ENCODE results near the gene SPRYD4.
"Not testable (repeated sequence)": the region's sequence is repeated elsewhere in the genome, so short reads cannot be mapped to it uniquely, and the experiment has no call there.

Gene SPRYD4

GRCh38 chr12:56514014-56514318 is 45.6 kb downstream of the SPRYD4 start:
- H3K4me2 ChIP-seq (ENCODE audit: insufficient read depth, low read length, poor library complexity, severe bottlenecking); H3K18ac ChIP-seq (ENCODE audit: low read length); H3K9ac ChIP-seq (ENCODE audit: low read depth, low read length, poor library complexity); H4K91ac ChIP-seq (ENCODE audit: low read depth, low read length, poor library complexity); H3K23ac ChIP-seq (ENCODE audit: low read depth, low read length, poor library complexity); H3K9me3 ChIP-seq (replicated peaks in 1 of 2; ENCODE audit: control insufficient read depth in 2 of 2, insufficient read depth in 1 of 2, low read depth in 1 of 2, low read length in 2 of 2); H2AK5ac ChIP-seq (ENCODE audit: low read depth, low read length); H3K14ac ChIP-seq (ENCODE audit: low read length); H3K27ac ChIP-seq (replicated peaks; ENCODE audit: low read length); H3K4me1 ChIP-seq (ENCODE audit: control insufficient read depth in 2 of 2, insufficient read depth in 1 of 2, low read depth in 1 of 2, low read length in 2 of 2); H3K36me3 ChIP-seq (replicated peaks in 1 of 2; ENCODE audit: control insufficient read depth in 2 of 2, insufficient read depth in 2 of 2, low read length in 2 of 2); H3K4ac ChIP-seq (ENCODE audit: low read length); H2BK5ac ChIP-seq (ENCODE audit: low read length); H2BK15ac ChIP-seq (ENCODE audit: low read length); H4K8ac ChIP-seq (ENCODE audit: low read depth, low read length); H3K79me1 ChIP-seq (ENCODE audit: low read depth, low read length); H2BK120ac ChIP-seq (ENCODE audit: low read depth, low read length); H2BK12ac ChIP-seq (ENCODE audit: low read length); H2AFZ ChIP-seq (ENCODE audit: low read length); H3K4me3 ChIP-seq (ENCODE audit: low read length in 2 of 2); DNase-seq (ENCODE audit: low spot score); H3K27me3 ChIP-seq (ENCODE audit: control insufficient read depth in 3 of 3, insufficient read depth in 3 of 3, low read depth in 1 of 3, low read length in 3 of 3): not testable (repeated sequence)
- WGBS, 2 donors (ENCODE audit: extremely low coverage in 2 of 2, insufficient read length in 2 of 2, insufficient replicate concordance in 1 of 2) = no CpG with 5 or more reads among the region's 4 CpGs

GRCh38 chr12:56517854-56518253 is 49.5 kb downstream of the SPRYD4 start:
- no peak overlapping the region for H3K23ac ChIP-seq (ENCODE audit: low read depth, low read length, poor library complexity)
- H3K27me3 ChIP-seq (ENCODE audit: control insufficient read depth in 3 of 3, insufficient read depth in 3 of 3, low read depth in 1 of 3, low read length in 3 of 3) = no peaks in the 10 kb centered on the region
- H3K4me3 ChIP-seq (ENCODE audit: low read length in 2 of 2) = no peak overlapping the region
- no peak overlapping the region for H4K8ac ChIP-seq (ENCODE audit: low read depth, low read length)
- peaks cover 3 to 5% of the 10 kb centered on the region in 2 donors for H3K4me1 ChIP-seq (ENCODE audit: control insufficient read depth in 2 of 2, insufficient read depth in 1 of 2, low read depth in 1 of 2, low read length in 2 of 2)
- H3K4me2 ChIP-seq (ENCODE audit: insufficient read depth, low read length, poor library complexity, severe bottlenecking) = no peak overlapping the region
- H2BK15ac ChIP-seq (ENCODE audit: low read length) = no peak overlapping the region
- H3K14ac ChIP-seq (ENCODE audit: low read length) = no peak overlapping the region
- H3K4ac ChIP-seq (ENCODE audit: low read length) = no peak overlapping the region
- H4K91ac ChIP-seq (ENCODE audit: low read depth, low read length, poor library complexity) = no peak overlapping the region
- H2BK5ac ChIP-seq (ENCODE audit: low read length) = no peak overlapping the region
- no peaks in the 10 kb centered on the region for H3K9me3 ChIP-seq (replicated peaks in 1 of 2; ENCODE audit: control insufficient read depth in 2 of 2, insufficient read depth in 1 of 2, low read depth in 1 of 2, low read length in 2 of 2)
- no peak overlapping the region for H2BK12ac ChIP-seq (ENCODE audit: low read length)
- no peaks in the 10 kb centered on the region for H3K36me3 ChIP-seq (replicated peaks in 1 of 2; ENCODE audit: control insufficient read depth in 2 of 2, insufficient read depth in 2 of 2, low read length in 2 of 2)
- H3K9ac ChIP-seq (ENCODE audit: low read depth, low read length, poor library complexity) = no peak overlapping the region
- no peak overlapping the region for H2AK5ac ChIP-seq (ENCODE audit: low read depth, low read length)
- no peak overlapping the region for H3K27ac ChIP-seq (replicated peaks; ENCODE audit: low read length)
- H2AFZ ChIP-seq (ENCODE audit: low read length) = no peak overlapping the region
- no peak for DNase-seq (ENCODE audit: low spot score)
- no CpG with 5 or more reads among the region's 2 CpGs for WGBS, 2 donors (ENCODE audit: extremely low coverage in 2 of 2, insufficient read length in 2 of 2, insufficient replicate concordance in 1 of 2)
- no peak overlapping the region for H3K18ac ChIP-seq (ENCODE audit: low read length)
- H3K79me1 ChIP-seq (ENCODE audit: low read depth, low read length) = no peaks in the 10 kb centered on the region
- H2BK120ac ChIP-seq (ENCODE audit: low read depth, low read length) = no peak overlapping the region

DNA sequence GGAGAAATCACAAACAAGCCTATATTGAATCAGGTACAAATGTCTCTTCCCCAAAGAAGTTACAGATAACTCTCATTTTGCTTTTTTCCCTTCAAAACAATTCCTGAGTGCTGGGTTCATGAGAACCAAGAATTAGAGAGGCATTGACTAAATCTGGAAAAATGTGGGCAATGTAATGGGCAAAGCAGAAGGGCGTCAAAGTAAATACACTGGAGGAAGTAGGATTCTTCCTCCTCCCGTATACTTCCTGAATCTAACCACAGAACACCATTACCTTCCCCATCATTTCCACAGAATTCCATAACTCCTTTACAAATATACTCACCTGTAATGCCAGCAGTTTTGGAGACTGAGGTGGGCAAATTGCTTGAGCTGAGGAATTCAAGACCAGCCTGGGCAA is 50.2 kb downstream of the SPRYD4 start:
- no peak overlapping the region for H3K4ac ChIP-seq (ENCODE audit: low read length)
- no peak overlapping the region for H2BK15ac ChIP-seq (ENCODE audit: low read length)
- WGBS, 2 donors (ENCODE audit: extremely low coverage in 2 of 2, insufficient read length in 2 of 2, insufficient replicate concordance in 1 of 2) = no CpG with 5 or more reads among the region's 2 CpGs
- H3K18ac ChIP-seq (ENCODE audit: low read length) = no peak overlapping the region
- no peak overlapping the region for H3K4me3 ChIP-seq (ENCODE audit: low read length in 2 of 2)
- no peak overlapping the region for H3K23ac ChIP-seq (ENCODE audit: low read depth, low read length, poor library complexity)
- no peak overlapping the region for H2BK12ac ChIP-seq (ENCODE audit: low read length)
- no peak overlapping the region for H3K4me2 ChIP-seq (ENCODE audit: insufficient read depth, low read length, poor library complexity, severe bottlenecking)
- H3K9me3 ChIP-seq (replicated peaks in 1 of 2; ENCODE audit: control insufficient read depth in 2 of 2, insufficient read depth in 1 of 2, low read depth in 1 of 2, low read length in 2 of 2) = no peaks in the 10 kb centered on the region
- H3K27me3 ChIP-seq (ENCODE audit: control insufficient read depth in 3 of 3, insufficient read depth in 3 of 3, low read depth in 1 of 3, low read length in 3 of 3) = no peaks in the 10 kb centered on the region
- H4K91ac ChIP-seq (ENCODE audit: low read depth, low read length, poor library complexity) = no peak overlapping the region
- no peak overlapping the region for H2BK5ac ChIP-seq (ENCODE audit: low read length)
- H3K14ac ChIP-seq (ENCODE audit: low read length) = no peak overlapping the region
- peaks cover 3 to 8% of the 10 kb centered on the region in 2 donors for H3K4me1 ChIP-seq (ENCODE audit: control insufficient read depth in 2 of 2, insufficient read depth in 1 of 2, low read depth in 1 of 2, low read length in 2 of 2)
- H3K36me3 ChIP-seq (replicated peaks in 1 of 2; ENCODE audit: control insufficient read depth in 2 of 2, insufficient read depth in 2 of 2, low read length in 2 of 2) = no peaks in the 10 kb centered on the region
- no peak overlapping the region for H2BK120ac ChIP-seq (ENCODE audit: low read depth, low read length)
- no peak overlapping the region for H3K27ac ChIP-seq (replicated peaks; ENCODE audit: low read length)
- H2AK5ac ChIP-seq (ENCODE audit: low read depth, low read length) = no peak overlapping the region
- no peak overlapping the region for H2AFZ ChIP-seq (ENCODE audit: low read length)
- H3K79me1 ChIP-seq (ENCODE audit: low read depth, low read length) = peaks cover 1% of the 10 kb centered on the region
- no peak overlapping the region for H4K8ac ChIP-seq (ENCODE audit: low read depth, low read length)
- H3K9ac ChIP-seq (ENCODE audit: low read depth, low read length, poor library complexity) = no peak overlapping the region
- no peak for DNase-seq (ENCODE audit: low spot score)

- peaks cover 3 to 8% of the 10 kb centered on the region in 2 donors for H3K4me1 ChIP-seq (ENCODE audit: control insufficient read depth in 2 of 2, insufficient read depth in 1 of 2, low read depth in 1 of 2, low read length in 2 of 2)
- H3K9me3 ChIP-seq (replicated peaks in 1 of 2; ENCODE audit: control insufficient read depth in 2 of 2, insufficient read depth in 1 of 2, low read depth in 1 of 2, low read length in 2 of 2) = no peaks in the 10 kb centered on the region
- no peak overlapping the region for H4K91ac ChIP-seq (ENCODE audit: low read depth, low read length, poor library complexity)
- H3K36me3 ChIP-seq (replicated peaks in 1 of 2; ENCODE audit: control insufficient read depth in 2 of 2, insufficient read depth in 2 of 2, low read length in 2 of 2) = no peaks in the 10 kb centered on the region
- H3K9ac ChIP-seq (ENCODE audit: low read depth, low read length, poor library complexity) = no peak overlapping the region
- H2BK12ac ChIP-seq (ENCODE audit: low read length) = no peak overlapping the region
- H4K8ac ChIP-seq (ENCODE audit: low read depth, low read length) = no peak overlapping the region
- H3K4me3 ChIP-seq (ENCODE audit: low read length in 2 of 2) = no peak overlapping the region
- H3K23ac ChIP-seq (ENCODE audit: low read depth, low read length, poor library complexity) = no peak overlapping the region
- H3K27me3 ChIP-seq (ENCODE audit: control insufficient read depth in 3 of 3, insufficient read depth in 3 of 3, low read depth in 1 of 3, low read length in 3 of 3) = no peaks in the 10 kb centered on the region
- no peak overlapping the region for H2AK5ac ChIP-seq (ENCODE audit: low read depth, low read length)
- peaks cover 1% of the 10 kb centered on the region for H3K79me1 ChIP-seq (ENCODE audit: low read depth, low read length)
- H2BK120ac ChIP-seq (ENCODE audit: low read depth, low read length) = no peak overlapping the region
- no peak overlapping the region for H3K18ac ChIP-seq (ENCODE audit: low read length)
- no peak overlapping the region for H2BK15ac ChIP-seq (ENCODE audit: low read length)
- no peak overlapping the region for H3K27ac ChIP-seq (replicated peaks; ENCODE audit: low read length)
- H3K4ac ChIP-seq (ENCODE audit: low read length) = no peak overlapping the region
- no peak overlapping the region for H2BK5ac ChIP-seq (ENCODE audit: low read length)
- H2AFZ ChIP-seq (ENCODE audit: low read length) = peak overlapping the region; percentile 32
- no peak for DNase-seq (ENCODE audit: low spot score)
- no CpG with 5 or more reads among the region's 3 CpGs for WGBS, 2 donors (ENCODE audit: extremely low coverage in 2 of 2, insufficient read length in 2 of 2, insufficient replicate concordance in 1 of 2)
- H3K14ac ChIP-seq (ENCODE audit: low read length) = no peak overlapping the region
- H3K4me2 ChIP-seq (ENCODE audit: insufficient read depth, low read length, poor library complexity, severe bottlenecking) = no peak overlapping the region
Measured at GRCh38 chr12:56520048-56520447, 51.7 kb downstream of the SPRYD4 start.
